Activated CD4-positive, alpha-beta T cell treated with anti-CD3 and anti-CD28 coated beads, Interleukin-2, amount 50 U/mL, for 1 hour (primary cell): ENCODE data around the gene IQCF2.
"Not testable (repeated sequence)": the region's sequence is repeated elsewhere in the genome, so short reads cannot be mapped to it uniquely, and the experiment has no call there.

ENCODE experiments used
- DNase-seq: peaks from one replicate; pipeline ENCODE4 v3.0.0-alpha.2; 2020

IQCF2 gene

GRCh38 chr3:51860703-51861665 is at the start of gene IQCF2:
TSS of gene IQCF2 (plus strand) at chr3:51861615. CDS start at chr3:51861667, 52 bp downstream.
- DNase-seq: no peak

- DNase-seq: no peak
Measured at GRCh38 chr3:51813539-51813938, 47.9 kb upstream of the IQCF2 start.

GRCh38 chr3:51814034-51814433 is 47.4 kb upstream of the IQCF2 start:
- DNase-seq: no peak

GRCh38 chr3:51815614-51816013 is 45.8 kb upstream of the IQCF2 start:
- DNase-seq: no peak

GRCh38 chr3:51816723-51817122 is 44.7 kb upstream of the IQCF2 start:
- no peak for DNase-seq

- no peak for DNase-seq
Measured at GRCh38 chr3:51817375-51817774, 44.0 kb upstream of the IQCF2 start.

- DNase-seq: no peak
Measured at GRCh38 chr3:51819151-51819550, 42.3 kb upstream of the IQCF2 start.

- DNase-seq: no peak
Measured at GRCh38 chr3:51819709-51820406, 41.6 kb upstream of the IQCF2 start.

GRCh38 chr3:51828297-51828696 is 33.1 kb upstream of the IQCF2 start:
- no peak for DNase-seq

GRCh38 chr3:51830345-51830744 is 31.1 kb upstream of the IQCF2 start:
- DNase-seq: no peak

- DNase-seq: no peak
Measured at GRCh38 chr3:51830836-51831385, 30.5 kb upstream of the IQCF2 start.

GRCh38 chr3:51836606-51837005 is 24.8 kb upstream of the IQCF2 start:
- no peak for DNase-seq

GRCh38 chr3:51845129-51845528 is 16.3 kb upstream of the IQCF2 start:
- DNase-seq: no peak

GRCh38 chr3:51855411-51855810 is 6.0 kb upstream of the IQCF2 start:
- not testable (repeated sequence) for DNase-seq

- no peak for DNase-seq
Measured at GRCh38 chr3:51862886-51863285, 1.5 kb downstream of the IQCF2 start.

- DNase-seq: not testable (repeated sequence)
Measured at GRCh38 chr3:51868896-51869295, 7.5 kb downstream of the IQCF2 start.

- no peak for DNase-seq
Measured at GRCh38 chr3:51869304-51869703, 7.9 kb downstream of the IQCF2 start.

GRCh38 chr3:51873253-51873766 is 11.9 kb downstream of the IQCF2 start:
- no peak for DNase-seq

- no peak for DNase-seq
Measured at GRCh38 chr3:51873876-51874275, 12.5 kb downstream of the IQCF2 start.

GRCh38 chr3:51874411-51874810 is 13.0 kb downstream of the IQCF2 start:
- DNase-seq: no peak

GRCh38 chr3:51874889-51875288 is 13.5 kb downstream of the IQCF2 start:
- DNase-seq: no peak

GRCh38 chr3:51875501-51875900 is 14.1 kb downstream of the IQCF2 start, which contains the start of gene IQCF5:
TSS of gene IQCF5 (minus strand) at chr3:51875601. CDS start at chr3:51875531, 70 bp downstream.
- DNase-seq: no peak

GRCh38 chr3:51876186-51876585 is 14.8 kb downstream of the IQCF2 start:
- no peak for DNase-seq
